Measurements from ENCODE around the gene SLC24A4.

SLC24A4 gene

DNA sequence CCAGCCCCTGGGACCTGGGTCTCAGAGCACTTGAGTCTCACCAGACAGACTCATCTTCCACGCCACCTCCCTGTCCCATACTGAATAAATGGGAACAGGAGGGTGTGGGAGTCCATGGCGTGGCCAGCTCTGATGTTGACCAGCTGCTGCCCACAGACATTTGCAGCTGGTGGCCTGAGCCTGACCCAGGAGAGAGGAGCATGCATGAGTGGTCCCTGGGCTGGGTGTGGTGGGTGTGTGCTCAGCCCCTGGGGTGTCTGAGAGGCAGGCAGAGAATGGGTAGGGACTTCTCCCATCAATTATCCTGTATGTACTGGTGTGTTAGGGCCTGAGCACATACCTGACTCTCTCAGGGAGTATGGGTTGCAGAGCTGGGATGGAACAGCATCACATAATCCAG is 49.3 kb downstream of the SLC24A4 start (continued):
- TF ChIP-seq, protein P1, sequence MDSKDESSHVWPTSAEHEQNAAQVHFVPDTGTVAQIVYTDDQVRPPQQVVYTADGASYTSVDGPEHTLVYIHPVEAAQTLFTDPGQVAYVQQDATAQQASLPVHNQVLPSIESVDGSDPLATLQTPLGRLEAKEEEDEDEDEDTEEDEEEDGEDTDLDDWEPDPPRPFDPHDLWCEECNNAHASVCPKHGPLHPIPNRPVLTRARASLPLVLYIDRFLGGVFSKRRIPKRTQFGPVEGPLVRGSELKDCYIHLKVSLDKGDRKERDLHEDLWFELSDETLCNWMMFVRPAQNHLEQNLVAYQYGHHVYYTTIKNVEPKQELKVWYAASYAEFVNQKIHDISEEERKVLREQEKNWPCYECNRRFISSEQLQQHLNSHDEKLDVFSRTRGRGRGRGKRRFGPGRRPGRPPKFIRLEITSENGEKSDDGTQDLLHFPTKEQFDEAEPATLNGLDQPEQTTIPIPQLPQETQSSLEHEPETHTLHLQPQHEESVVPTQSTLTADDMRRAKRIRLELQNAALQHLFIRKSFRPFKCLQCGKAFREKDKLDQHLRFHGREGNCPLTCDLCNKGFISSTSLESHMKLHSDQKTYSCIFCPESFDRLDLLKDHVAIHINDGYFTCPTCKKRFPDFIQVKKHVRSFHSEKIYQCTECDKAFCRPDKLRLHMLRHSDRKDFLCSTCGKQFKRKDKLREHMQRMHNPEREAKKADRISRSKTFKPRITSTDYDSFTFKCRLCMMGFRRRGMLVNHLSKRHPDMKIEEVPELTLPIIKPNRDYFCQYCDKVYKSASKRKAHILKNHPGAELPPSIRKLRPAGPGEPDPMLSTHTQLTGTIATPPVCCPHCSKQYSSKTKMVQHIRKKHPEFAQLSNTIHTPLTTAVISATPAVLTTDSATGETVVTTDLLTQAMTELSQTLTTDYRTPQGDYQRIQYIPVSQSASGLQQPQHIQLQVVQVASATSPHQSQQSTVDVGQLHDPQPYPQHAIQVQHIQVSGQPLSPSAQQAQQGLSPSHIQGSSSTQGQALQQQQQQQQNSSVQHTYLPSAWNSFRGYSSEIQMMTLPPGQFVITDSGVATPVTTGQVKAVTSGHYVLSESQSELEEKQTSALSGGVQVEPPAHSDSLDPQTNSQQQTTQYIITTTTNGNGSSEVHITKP (tag by site-specific recombination; IDR thresholded peaks at IDR 0.05), result no peak

DNA sequence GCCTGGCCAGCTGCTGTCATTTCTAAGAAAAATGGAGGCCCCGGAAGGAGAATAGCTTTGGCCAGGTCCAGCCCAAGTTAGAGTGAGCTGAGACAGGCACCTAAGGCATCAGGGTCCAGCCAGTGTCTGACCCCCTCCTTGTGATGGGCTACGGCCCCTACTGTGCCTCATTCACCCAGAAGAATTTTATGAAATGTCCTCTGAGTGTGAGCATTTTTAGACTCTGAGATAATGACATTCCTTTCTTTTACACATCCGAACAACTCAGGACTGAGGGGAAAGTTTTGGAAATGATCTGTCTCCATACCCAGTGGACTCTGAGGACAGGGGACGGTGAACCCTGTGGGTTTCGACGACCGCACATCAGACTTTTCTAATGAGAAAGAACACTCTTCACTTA is 50.4 kb downstream of the SLC24A4 start:
- POLR2A ChIA-PET, result no interaction called here
- TF ChIP-seq ZNF558 (tag by site-specific recombination; IDR thresholded peaks at IDR 0.05) (no peak), ZNF610 (tag by site-specific recombination; IDR thresholded peaks at IDR 0.05; ENCODE audit: borderline replicate concordance) (no peak), ZNF654 (tag by site-specific recombination; IDR thresholded peaks at IDR 0.05; ENCODE audit: low read depth) (no peak), ZNF701 (tag by site-specific recombination; IDR thresholded peaks at IDR 0.05) (no peak), ZNF660 (tag by site-specific recombination; IDR thresholded peaks at IDR 0.05) (no peak), ZNF146 (tag by site-specific recombination; IDR thresholded peaks at IDR 0.05) (no peak), ZNF670 (tag by site-specific recombination; IDR thresholded peaks at IDR 0.05; ENCODE audit: low read depth) (no peak), HOXD13 (CRISPR knock-in tag; IDR thresholded peaks at IDR 0.05; ENCODE audit: borderline replicate concordance) (no peak)
- TF ChIP-seq, protein P2, sequence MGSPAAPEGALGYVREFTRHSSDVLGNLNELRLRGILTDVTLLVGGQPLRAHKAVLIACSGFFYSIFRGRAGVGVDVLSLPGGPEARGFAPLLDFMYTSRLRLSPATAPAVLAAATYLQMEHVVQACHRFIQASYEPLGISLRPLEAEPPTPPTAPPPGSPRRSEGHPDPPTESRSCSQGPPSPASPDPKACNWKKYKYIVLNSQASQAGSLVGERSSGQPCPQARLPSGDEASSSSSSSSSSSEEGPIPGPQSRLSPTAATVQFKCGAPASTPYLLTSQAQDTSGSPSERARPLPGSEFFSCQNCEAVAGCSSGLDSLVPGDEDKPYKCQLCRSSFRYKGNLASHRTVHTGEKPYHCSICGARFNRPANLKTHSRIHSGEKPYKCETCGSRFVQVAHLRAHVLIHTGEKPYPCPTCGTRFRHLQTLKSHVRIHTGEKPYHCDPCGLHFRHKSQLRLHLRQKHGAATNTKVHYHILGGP (tag by site-specific recombination; IDR thresholded peaks at IDR 0.05), result no peak
- TF ChIP-seq, protein P3, sequence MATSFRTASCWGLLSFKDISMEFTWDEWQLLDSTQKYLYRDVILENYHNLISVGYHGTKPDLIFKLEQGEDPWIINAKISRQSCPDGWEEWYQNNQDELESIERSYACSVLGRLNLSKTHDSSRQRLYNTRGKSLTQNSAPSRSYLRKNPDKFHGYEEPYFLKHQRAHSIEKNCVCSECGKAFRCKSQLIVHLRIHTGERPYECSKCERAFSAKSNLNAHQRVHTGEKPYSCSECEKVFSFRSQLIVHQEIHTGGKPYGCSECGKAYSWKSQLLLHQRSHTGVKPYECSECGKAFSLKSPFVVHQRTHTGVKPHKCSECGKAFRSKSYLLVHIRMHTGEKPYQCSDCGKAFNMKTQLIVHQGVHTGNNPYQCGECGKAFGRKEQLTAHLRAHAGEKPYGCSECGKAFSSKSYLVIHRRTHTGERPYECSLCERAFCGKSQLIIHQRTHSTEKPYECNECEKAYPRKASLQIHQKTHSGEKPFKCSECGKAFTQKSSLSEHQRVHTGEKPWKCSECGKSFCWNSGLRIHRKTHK (tag by site-specific recombination; IDR thresholded peaks at IDR 0.05), result no peak
- TF ChIP-seq, protein P4, sequence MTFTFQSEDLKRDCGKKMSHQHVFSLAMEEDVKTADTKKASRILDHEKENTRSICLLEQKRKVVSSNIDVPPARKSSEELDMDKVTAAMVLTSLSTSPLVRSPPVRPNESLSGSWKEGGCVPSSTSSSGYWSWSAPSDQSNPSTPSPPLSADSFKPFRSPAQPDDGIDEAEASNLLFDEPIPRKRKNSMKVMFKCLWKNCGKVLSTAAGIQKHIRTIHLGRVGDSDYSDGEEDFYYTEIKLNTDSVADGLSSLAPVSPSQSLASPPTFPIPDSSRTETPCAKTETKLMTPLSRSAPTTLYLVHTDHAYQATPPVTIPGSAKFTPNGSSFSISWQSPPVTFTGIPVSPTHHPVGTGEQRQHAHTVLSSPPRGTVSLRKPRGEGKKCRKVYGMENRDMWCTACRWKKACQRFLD (tag by site-specific recombination; IDR thresholded peaks at IDR 0.05), result no peak
- TF ChIP-seq, protein P5, sequence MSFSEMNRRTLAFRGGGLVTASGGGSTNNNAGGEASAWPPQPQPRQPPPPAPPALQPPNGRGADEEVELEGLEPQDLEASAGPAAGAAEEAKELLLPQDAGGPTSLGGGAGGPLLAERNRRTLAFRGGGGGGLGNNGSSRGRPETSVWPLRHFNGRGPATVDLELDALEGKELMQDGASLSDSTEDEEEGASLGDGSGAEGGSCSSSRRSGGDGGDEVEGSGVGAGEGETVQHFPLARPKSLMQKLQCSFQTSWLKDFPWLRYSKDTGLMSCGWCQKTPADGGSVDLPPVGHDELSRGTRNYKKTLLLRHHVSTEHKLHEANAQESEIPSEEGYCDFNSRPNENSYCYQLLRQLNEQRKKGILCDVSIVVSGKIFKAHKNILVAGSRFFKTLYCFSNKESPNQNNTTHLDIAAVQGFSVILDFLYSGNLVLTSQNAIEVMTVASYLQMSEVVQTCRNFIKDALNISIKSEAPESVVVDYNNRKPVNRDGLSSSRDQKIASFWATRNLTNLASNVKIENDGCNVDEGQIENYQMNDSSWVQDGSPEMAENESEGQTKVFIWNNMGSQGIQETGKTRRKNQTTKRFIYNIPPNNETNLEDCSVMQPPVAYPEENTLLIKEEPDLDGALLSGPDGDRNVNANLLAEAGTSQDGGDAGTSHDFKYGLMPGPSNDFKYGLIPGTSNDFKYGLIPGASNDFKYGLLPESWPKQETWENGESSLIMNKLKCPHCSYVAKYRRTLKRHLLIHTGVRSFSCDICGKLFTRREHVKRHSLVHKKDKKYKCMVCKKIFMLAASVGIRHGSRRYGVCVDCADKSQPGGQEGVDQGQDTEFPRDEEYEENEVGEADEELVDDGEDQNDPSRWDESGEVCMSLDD (tag by site-specific recombination; IDR thresholded peaks at IDR 0.05), result no peak
- H3K4me1 ChIP-seq (ENCODE audit: control insufficient read depth, insufficient read depth, low read length), result no peaks in the 10 kb centered on the region
- no peaks in the 10 kb centered on the region for H3K9me3 ChIP-seq (ENCODE audit: control insufficient read depth, insufficient read depth, low read depth, low read length)
- H3K27ac ChIP-seq (ENCODE audit: extremely low read depth, low read depth, low read length), result no peak overlapping the region
- CTCF ChIA-PET, result no interaction called here
- H3K4me3 ChIP-seq (ENCODE audit: low read depth, low read length), result no peak overlapping the region
- no peaks in the 10 kb centered on the region for H3K36me3 ChIP-seq (ENCODE audit: control insufficient read depth in 2 of 2, insufficient read depth in 1 of 2, low read length in 2 of 2)

DNA sequence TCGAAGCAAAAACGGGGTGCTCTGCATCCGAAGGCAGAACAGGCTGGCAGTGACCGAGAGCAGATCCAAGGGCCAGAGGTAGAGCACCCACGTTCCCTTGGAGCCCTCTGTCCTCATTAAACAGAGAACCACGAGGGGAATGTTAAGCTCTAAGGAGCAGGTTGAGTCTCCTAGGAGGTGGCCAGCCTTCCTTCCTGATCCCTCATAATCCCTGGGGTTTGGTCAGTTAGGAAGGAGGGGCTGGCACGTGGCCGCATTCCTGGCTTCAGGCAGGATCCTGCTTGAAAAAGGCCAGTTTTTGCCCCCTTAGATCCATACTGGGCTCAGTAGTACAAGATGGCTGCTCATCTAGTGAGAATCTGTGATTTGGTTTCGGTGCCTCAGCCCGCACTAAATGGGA is 57.2 kb downstream of the SLC24A4 start:
- H3K27ac ChIP-seq (ENCODE audit: extremely low read depth, low read depth, low read length), result no peak overlapping the region
- ChIA-PET CTCF (no interaction called here), POLR2A (no interaction called here)
- no peaks in the 10 kb centered on the region for H3K4me1 ChIP-seq (ENCODE audit: control insufficient read depth, insufficient read depth, low read length)
- no peaks in the 10 kb centered on the region for H3K9me3 ChIP-seq (ENCODE audit: control insufficient read depth, insufficient read depth, low read depth, low read length)
- TF ChIP-seq ZNF792 (tag by site-specific recombination; IDR thresholded peaks at IDR 0.05), result no peak
- no peak overlapping the region for H3K4me3 ChIP-seq (ENCODE audit: low read depth, low read length)
- H3K36me3 ChIP-seq (ENCODE audit: control insufficient read depth in 2 of 2, insufficient read depth in 1 of 2, low read length in 2 of 2), result no peaks in the 10 kb centered on the region

Data from HEK293 (cell line).